ENCODE measurements around the gene OASL. TPM values are rescaled to one million over a fixed set of nuclear protein-coding genes. Genes with fewer than 3 reads are reported as not detected.

Gene OASL
- total and polyA plus RNA-seq, 9 donors = 0.12 to 2.8 (median 0.39) TPM; not detected in 1

DNA sequence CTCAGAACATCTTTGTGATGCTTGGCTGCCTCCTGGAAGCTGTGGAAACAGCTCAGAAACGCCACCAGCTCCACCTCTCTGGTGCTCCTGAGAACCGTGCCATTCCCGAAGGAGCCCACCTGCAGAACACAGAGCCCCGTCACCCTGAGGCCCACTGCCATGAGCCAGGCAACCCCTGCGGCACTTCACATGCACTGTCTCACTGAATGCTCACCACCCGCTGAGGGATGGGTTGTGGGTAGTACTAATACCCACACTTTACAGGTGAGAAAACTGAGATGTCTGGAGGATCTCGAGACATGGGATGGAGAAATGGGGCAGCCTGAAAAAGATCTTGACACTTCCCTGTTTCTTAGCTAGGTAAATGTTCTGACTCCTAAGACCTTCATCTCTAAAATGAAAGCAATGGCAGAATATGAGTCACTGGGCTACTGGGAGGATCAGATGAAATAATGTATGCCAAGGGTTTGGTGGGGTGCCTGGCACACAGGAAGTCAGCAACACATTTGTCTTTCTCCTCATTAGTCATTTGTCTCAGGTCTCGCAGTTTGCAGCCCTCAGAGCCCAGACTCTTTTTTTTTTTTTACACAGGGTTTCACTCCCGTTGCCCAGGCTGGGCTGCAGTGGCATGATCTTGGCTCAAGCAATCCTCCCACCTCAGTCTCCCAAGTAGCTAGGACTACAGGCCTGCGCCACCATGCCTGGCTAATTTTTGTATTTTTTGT lies 5.3 kb downstream of the OASL start:
- no peaks in the 10 kb centered on the region for H3K36me3 ChIP-seq
- TF ChIP-seq, protein P1, sequence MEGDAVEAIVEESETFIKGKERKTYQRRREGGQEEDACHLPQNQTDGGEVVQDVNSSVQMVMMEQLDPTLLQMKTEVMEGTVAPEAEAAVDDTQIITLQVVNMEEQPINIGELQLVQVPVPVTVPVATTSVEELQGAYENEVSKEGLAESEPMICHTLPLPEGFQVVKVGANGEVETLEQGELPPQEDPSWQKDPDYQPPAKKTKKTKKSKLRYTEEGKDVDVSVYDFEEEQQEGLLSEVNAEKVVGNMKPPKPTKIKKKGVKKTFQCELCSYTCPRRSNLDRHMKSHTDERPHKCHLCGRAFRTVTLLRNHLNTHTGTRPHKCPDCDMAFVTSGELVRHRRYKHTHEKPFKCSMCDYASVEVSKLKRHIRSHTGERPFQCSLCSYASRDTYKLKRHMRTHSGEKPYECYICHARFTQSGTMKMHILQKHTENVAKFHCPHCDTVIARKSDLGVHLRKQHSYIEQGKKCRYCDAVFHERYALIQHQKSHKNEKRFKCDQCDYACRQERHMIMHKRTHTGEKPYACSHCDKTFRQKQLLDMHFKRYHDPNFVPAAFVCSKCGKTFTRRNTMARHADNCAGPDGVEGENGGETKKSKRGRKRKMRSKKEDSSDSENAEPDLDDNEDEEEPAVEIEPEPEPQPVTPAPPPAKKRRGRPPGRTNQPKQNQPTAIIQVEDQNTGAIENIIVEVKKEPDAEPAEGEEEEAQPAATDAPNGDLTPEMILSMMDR (IDR thresholded peaks at IDR 0.05) = no peak
- TF ChIP-seq EP300 (IDR thresholded peaks at IDR 0.05) (no peak), POLR2A (IDR thresholded peaks at IDR 0.05) (no peak)
- H3K27ac ChIP-seq = no peak overlapping the region
- 90 to 93% (median 91%) methylated on average over 10 of the region's 10 CpGs for whole genome bisulfite sequencing, 3 donors
- peaks cover 3% of the 10 kb centered on the region for H3K4me1 ChIP-seq (ENCODE audit: insufficient read depth)
- H3K4me3 ChIP-seq = no peak overlapping the region
- H3K9me3 ChIP-seq = no peaks in the 10 kb centered on the region
- no peak for DNase-seq
- no peaks in the 10 kb centered on the region for H3K27me3 ChIP-seq
- intact Hi-C loops (cut with DNase I) = no loop called here

DNA sequence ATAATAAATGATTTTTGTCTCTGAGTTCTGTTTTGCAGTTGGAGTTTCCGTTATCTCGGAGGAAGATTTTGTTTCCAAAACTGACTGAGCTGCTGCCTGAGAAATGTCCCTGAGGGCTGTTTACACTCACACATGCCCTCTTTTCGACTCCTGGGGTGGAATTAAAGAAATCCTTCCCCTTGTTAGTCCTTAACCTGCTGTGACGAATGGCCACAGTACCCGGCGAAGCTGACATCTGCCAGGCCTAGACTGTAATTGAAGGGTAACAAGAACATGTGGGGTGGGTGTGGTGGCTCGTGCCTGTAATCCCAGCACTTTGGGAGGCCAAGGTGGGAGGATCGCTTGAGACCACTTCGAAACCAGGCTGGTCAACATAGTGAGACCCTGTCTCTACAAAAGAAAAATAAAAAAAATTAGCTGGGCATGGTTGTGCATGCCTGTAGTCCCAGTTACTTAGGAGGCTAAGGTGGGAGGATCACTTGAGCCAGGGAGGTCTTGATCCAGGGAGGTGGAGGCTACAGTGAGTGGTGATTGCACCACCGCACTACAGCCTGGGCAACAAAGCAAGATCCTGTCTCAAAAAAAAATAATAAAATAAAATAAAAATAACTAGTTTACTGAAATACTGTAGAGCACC lies 8.4 kb downstream of the OASL start:
- H3K9me3 ChIP-seq = no peaks in the 10 kb centered on the region
- WGBS, 3 donors = 37 to 52% (median 40%) methylated on average over 10 of the region's 10 CpGs
- H3K4me3 ChIP-seq = no peak overlapping the region
- H3K36me3 ChIP-seq = no peaks in the 10 kb centered on the region
- no peak for DNase-seq
- no peaks in the 10 kb centered on the region for H3K4me1 ChIP-seq (ENCODE audit: insufficient read depth)
- no peaks in the 10 kb centered on the region for H3K27me3 ChIP-seq
- intact Hi-C loops (cut with DNase I) = no loop called here
- H3K27ac ChIP-seq = no peak overlapping the region
- no peak for TF ChIP-seq POLR2A (IDR thresholded peaks at IDR 0.05)
- TF ChIP-seq, protein P1 (IDR thresholded peaks at IDR 0.05) = no peak
- TF ChIP-seq EP300 (IDR thresholded peaks at IDR 0.05) = no peak

DNA sequence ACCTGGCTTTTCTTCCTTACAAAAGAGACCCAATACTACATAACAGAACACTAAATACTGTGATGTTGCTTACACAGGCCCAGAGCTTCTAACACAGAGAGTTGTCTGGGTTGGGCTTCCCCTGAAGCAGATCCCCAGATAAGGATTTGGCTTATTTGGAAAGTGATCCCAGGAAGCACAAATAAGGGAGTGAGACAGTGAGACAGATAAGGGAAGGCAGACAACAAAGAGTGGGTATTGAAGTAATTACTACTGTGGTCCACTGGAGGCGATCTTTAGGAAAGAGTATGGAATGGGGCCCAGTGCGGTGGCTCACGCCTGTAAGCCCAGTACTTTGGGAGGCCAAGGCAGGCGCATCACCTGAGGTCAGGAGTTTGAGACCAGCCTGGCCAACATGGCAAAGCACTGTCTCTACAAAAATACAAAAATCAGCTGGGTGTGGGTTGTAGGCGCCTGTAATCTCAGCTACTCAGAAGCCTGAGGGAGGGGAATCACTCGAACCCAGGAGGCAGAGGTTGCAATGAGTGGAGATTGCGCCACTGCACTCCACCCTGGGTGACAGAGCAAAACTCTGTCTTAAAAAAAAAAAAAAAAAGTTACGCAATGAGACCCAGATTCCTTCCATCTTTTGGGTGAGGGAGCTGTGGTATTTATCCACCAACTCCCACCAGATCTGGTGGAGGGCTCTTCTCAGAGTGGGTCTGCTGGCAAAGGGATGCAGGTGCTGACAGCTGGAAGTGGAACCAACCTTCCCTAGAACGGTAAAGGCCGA lies 12.6 kb downstream of the OASL start:
- Histone ChIP-seq H3K27ac (no peak overlapping the region), H3K9me3 (no peaks in the 10 kb centered on the region), H3K4me1 (ENCODE audit: insufficient read depth) (no peaks in the 10 kb centered on the region), H3K36me3 (no peaks in the 10 kb centered on the region), H3K27me3 (no peaks in the 10 kb centered on the region), H3K4me3 (no peak overlapping the region)
- no peak for DNase-seq
- TF ChIP-seq, protein P1 (IDR thresholded peaks at IDR 0.05) = no peak
- TF ChIP-seq EP300 (IDR thresholded peaks at IDR 0.05) = no peak
- no peak for TF ChIP-seq POLR2A (IDR thresholded peaks at IDR 0.05)
- 85 to 92% (median 88%) methylated on average over 10 of the region's 10 CpGs for WGBS, 3 donors
- intact Hi-C loops (cut with DNase I) = no loop called here

DNA sequence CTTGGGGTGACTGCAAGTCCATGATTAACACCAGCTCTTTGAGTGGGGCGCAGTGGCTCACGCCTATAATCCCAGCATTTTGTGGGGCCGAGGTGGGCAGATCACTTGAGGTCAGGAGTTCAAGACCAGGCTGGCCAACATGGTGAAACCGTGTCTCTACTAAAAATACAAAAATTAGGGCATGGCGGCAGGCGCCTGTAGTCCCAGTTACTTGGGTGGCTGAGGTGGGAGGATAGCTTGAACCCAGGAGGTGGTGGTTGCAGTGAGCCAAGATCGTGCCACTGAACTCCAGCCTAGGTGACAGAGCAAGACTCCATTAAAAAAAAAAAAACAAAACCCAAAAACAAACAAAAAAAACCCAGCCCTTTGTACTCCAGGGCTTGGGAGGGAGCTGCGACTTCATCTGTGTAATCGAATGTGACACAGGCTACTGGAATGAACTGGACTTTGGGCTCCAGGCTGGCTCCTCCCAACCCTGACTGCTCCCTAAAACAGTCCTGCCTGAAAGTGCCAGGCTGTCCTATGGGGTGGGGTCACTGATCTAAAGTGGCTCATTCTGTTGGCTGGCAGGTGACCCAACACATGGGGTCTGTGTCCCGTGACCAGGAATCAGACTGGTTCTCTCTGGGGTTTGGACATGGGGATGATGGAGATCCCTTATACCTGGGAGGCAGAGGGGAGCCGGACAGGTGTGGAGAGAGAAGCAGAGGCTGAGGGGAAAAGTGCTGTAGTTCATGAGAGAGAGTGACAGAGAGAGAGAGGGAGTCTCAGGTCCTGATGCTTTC lies 13.4 kb downstream of the OASL start:
- WGBS, 3 donors = 90 to 95% (median 90%) methylated on average over 11 of the region's 11 CpGs

More for the DNA sequence above, 13.4 kb downstream of the OASL start:
- no peak for TF ChIP-seq POLR2A (IDR thresholded peaks at IDR 0.05)
- no peak for TF ChIP-seq EP300 (IDR thresholded peaks at IDR 0.05)
- TF ChIP-seq, protein P1 (IDR thresholded peaks at IDR 0.05) = no peak
- no peaks in the 10 kb centered on the region for H3K27me3 ChIP-seq
- no peaks in the 10 kb centered on the region for H3K4me1 ChIP-seq (ENCODE audit: insufficient read depth)
- no peak overlapping the region for H3K27ac ChIP-seq
- no peak for DNase-seq
- intact Hi-C loops (cut with DNase I) = no loop called here
- H3K4me3 ChIP-seq = no peak overlapping the region
- no peaks in the 10 kb centered on the region for H3K36me3 ChIP-seq
- H3K9me3 ChIP-seq = no peaks in the 10 kb centered on the region
